GM18907 (cell line): ENCODE results near the gene CXCR6.

Experiments used
- ATAC-seq: cut with Tn5 transposase; IDR thresholded peaks from one replicate; pipeline ENCODE4 v1.9.1; 2021; ENCODE audit warnings: mild to moderate bottlenecking, moderate library complexity; ENCODE audit not compliant: unreplicated experiment

CXCR6 gene

GRCh38 chr3:45946875-45947274 is 3.6 kb downstream of the CXCR6 start:
- no peak for ATAC-seq

DNA sequence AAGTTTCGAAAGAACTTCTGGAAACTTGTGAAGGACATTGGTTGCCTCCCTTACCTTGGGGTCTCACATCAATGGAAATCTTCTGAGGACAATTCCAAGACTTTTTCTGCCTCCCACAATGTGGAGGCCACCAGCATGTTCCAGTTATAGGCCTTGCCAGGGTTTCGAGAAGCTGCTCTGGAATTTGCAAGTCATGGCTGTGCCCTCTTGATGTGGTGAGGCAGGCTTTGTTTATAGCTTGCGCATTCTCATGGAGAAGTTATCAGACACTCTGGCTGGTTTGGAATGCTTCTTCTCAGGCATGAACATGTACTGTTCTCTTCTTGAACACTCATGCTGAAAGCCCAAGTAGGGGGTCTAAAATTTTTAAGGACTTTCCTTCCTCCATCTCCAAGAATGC is 4.1 kb downstream of the CXCR6 start:
- ATAC-seq = no peak

DNA sequence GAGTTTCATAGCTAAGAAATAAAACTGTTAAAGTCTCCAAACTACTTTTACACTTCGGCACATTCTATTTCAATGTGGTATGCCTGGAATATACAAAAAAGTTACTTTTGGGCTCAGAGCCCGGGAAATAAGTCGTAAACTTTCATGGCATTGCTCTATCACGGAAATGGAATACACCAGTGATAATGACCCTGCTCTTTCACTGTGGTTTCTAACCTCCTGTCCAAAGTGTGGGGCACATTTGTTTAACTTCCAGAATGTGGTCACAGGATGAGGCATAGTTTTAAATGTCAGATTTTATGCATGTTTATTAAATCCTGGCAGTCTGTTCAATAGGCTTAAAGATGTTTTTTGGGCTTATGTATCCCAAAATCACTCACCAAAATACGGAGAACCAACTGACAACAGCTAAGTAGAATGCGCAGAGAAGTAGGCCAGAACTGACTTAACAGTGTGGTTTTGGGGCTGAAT is 5.1 kb downstream of the CXCR6 start:
- no peak for ATAC-seq

DNA sequence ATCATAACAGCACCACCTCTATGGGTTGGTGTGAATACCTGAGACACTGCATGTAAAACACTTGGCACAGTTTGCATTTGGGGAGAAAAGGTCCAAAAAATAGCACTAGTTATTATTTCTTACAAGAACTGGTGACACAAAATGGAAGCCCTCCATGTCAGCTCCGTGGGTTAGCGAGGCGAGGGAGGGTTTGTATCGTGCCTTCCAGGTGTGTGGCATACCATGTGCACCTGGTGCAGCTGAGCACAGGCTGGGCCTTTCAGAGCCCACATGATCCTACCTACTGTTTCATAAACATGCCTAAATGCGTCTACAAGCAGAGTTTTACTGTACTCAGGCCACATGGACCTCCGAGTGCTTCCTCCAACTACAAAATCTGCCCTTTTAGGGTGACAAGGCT is 5.6 kb downstream of the CXCR6 start:
- ATAC-seq = no peak

DNA sequence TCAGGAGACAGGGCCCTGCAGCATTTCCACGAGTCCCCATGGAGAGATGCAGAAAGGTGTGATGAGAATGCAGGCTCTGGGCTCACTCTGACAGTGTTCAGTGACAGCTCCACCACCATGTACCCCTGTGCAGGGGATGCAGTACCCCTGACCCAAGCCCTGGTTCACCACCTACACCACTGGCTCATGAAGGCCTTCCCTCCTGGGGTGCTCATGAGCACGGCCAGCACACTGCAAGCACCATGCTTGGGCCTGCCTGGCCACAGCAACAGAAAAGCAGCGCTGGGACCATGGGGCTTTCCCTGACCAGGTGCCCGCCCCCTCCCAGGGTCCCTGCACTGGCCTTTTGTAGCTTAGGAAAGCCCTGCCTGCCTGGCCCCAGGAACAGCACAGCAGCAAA is 6.2 kb downstream of the CXCR6 start:
- ATAC-seq = no peak

DNA sequence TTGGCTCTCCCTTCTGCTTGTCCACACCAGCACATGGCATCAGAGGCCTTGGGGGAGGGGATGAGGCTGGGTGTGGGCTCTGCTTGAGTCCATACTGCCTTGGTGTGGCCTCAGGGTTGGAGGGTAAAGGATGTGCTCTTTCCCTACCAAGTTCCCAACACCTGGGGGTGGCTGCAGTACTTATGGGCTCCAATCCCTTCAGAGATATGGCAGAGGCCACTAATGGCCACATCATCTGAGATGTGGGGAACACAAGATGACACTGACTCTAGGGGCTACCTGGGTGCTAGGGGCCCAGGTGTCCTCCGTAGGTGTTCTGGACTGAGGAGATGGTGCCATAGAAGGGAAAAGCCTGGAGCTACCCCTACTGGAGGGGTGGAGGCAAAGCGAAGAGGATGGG is 6.9 kb downstream of the CXCR6 start:
- ATAC-seq = no peak

- ATAC-seq = no peak
Measured at GRCh38 chr3:45950686-45951600, 7.7 kb downstream of the CXCR6 start.

- ATAC-seq = no peak
Measured at GRCh38 chr3:45951946-45952345, 8.7 kb downstream of the CXCR6 start.

DNA sequence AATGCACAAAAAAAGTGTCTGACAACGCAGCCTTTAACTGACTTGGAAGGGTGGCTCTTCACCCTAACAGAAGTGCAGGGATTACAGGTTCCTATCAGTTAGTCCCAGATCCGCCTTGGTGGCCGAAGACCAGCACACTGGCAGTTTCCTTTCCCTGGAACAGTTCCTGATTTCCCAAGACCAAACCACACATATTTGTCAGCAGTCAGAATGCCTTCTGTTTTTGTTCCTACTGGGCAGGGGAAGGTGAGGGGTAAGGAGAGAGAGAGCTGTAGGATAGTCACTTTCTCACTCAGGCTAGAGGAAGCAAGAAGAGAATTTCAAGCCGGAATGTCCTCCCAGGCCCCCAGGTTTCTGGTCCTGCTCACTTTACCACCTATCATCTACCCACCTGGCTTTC is 9.2 kb downstream of the CXCR6 start:
- ATAC-seq = no peak

DNA sequence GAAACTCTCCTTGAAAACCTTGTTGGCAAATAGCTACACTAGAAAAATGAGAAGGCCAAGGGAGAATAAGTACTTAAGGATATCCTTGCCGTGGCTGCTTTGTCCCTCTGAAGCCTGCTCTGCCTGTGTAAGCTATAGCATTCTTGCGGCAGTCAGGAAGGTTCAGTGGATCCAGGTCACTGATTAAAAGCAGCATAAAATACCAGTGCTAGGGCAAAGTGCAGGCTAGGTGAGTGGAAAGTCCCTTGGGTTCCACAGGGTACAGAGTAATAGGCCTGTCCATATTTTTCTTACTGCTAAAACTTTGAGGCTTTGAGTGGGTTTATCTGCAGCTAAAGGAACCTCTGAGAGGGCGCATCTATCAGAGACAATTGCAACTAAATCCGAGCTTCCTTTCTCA is 10.3 kb downstream of the CXCR6 start:
- ATAC-seq = no peak

GRCh38 chr3:45954306-45954705 is 11.0 kb downstream of the CXCR6 start:
- no peak for ATAC-seq

GRCh38 chr3:45955017-45955647 is 11.9 kb downstream of the CXCR6 start:
- ATAC-seq = no peak

DNA sequence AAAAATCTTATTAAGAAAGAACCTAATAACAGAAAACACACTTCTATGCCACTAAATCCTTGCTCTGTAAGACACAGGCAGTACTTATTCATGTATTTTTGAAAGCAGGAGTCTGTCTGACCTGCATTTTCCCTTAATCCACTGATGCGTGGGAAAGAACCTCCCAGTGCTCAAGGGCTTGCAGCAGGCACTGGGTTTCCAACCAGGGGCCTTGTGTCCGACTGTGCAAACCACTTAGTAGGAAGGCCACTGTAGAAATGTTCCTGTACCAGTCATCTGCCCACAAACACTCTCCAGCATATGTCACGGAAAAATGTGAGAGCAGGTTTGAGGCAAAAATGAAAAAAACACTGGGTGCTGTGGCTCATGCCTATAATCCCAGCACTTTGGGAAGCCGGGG is 12.4 kb downstream of the CXCR6 start:
- ATAC-seq = no peak

- no peak for ATAC-seq
Measured at GRCh38 chr3:45957586-45957985, 14.3 kb downstream of the CXCR6 start.

DNA sequence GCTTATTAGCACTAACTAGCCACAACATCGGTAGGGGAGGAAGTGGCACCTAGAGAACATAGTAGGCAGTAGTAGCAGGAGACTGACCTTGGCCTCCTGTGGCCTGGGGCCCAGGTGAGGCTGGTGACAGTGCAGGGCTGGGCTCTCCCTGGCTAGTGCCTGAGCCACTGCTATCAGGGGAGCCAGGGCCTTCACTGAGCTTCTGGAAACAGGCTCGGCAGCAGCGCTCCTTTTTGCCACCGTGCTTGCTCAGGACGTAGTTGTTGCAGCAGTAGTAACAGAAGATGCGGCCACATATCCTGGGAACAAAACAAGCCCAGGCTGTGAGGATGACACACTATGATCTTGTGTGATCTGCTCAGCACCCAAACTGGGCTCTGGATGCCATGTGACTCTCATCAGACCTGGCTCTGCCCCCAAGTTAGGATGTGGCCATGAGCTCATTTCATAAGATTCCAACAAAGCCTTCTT is 15.1 kb downstream of the CXCR6 start:
- ATAC-seq = no peak

GRCh38 chr3:45959201-45959600 is 15.9 kb downstream of the CXCR6 start:
- ATAC-seq = no peak

DNA sequence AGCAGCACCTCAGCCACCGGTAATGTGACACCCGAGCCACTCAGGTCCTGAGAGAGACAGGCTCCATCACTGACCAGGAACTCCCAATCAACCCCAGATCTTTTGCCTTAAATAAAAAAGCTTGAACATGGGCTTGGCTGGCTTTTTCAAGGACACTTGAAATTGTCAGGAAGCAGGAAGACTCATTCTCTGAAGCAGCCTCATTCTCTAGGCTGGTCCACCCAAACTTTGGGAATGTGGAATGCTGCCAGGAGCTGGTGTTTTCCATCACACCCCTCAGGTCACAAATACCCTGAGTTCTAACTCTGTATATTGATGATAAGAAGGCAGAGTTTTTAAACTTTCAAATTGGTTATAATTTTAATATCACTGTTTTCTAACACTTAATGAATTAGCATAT is 17.0 kb downstream of the CXCR6 start:
- no peak for ATAC-seq

GRCh38 chr3:45962033-45962432 is 18.8 kb downstream of the CXCR6 start:
- peak; percentile 67 for ATAC-seq

DNA sequence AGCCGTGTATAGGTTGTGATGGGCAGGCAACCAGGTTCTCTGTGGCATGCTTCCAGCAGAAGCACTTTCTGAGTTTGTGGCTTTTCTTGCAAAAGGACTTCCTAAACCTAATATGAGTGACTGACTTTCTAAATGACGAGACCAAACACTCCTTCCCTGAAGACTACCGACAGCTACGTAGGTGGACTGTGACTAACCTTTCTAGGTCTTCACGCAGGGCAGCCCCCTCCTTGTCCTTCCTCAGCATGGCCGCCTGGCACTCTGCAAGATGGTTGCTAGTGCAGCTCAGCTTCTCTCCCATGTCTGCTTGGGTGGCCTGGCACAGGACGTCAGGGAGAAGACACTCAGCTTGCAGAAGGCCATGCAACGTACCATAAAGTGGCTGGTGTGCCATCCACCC is 20.9 kb downstream of the CXCR6 start:
- ATAC-seq = no peak

DNA sequence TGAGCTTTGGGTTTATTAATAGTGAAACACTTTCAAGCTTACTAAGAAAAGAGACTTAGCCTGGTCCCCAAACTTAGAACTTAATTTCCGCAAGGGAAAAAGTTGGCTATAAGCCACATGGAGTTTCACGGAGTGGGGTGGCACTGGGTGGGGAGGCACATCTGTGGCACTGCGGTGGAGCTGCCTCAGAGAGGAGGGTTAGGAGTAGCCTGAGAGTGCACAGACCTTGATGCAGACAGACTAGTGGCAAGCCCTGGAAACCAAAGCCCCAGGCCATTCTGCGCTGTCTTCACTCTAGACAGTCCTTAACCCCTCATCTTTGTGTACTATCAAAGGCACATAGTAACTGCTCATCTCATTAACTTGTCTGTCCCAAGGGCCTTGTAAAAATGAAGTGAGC is 22.0 kb downstream of the CXCR6 start:
- no peak for ATAC-seq

DNA sequence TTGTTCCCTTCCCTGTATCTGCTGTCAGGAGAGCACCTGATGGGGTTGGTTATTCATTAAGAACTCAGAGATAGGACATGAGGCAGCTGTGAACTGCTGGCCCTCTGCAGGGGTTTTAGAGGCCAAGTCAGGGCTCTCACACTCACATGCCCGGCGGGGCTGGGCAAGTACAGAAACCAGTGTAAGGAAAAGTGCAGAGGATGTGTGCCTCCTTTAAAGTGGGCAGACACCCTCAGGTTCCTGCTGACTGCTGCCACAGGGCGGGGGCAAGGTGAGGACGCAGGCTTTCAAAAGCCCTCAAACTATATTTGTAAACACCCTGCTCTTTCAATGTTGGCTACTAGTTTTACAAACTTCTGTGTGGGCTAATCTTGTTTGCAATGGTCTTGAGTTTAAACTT is 22.4 kb downstream of the CXCR6 start:
- ATAC-seq = no peak

- ATAC-seq = no peak
Measured at GRCh38 chr3:45966371-45966791, 23.1 kb downstream of the CXCR6 start.
